HG03196 (cell line): ENCODE data around the gene ARMH1.
A peak's percentile ranks its signal among the peaks of the same experiment; 100 is the strongest.

ENCODE experiments used
- ATAC-seq: cut with Tn5 transposase; IDR thresholded peaks from one replicate; pipeline ENCODE4 v1.9.1; 2021; ENCODE audit not compliant: unreplicated experiment

ARMH1 gene

DNA sequence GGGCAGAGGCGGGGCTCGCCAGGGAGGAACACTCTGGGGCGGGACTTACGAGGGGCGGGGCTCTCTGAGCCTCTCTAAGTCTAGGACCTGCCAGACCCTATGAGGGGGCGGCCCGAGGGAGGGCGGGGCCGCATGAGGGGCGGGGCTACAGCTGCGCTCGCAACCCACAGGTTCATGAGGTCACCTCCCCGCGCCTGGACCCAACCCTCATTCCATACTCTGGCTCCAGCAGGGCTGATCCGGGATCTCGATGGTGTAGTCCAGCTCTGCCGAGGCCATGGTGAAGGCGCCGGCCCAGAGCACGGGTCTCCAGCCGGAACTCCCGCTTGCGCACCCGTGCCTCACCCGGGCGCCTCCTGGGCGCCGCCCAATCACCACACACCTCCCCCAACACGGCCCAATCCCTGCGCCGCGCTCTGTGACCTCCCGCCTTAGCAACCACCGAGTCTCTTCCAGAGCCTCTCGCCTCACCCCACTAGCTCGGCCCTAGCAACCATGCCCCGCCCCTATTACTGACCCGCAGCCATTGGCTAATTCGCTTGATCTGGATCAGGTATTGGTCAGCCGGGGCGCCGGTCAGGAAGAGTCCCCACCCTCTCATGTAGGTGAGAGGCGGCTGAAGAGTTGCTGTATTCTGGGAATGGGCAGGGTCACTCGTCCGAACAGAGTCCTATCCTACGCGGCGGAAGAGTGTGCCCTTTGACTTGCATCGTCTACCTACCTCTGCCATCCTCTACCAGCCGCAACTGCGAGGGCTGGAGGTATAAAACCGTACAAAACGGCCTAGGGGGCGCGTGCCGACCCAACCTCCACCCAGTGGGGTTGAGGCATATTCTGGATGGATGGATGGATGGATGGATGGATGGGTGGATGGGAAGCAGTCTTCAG is at the start of gene ARMH1, which contains the start of gene TMEM53:
Gene ARMH1 (plus strand): TSS at position 602 of the 888 bp plus-strand sequence. CDS start 14,984 bp downstream, outside the sequence.
Gene TMEM53 (minus strand): TSS at position 369 of the 888 bp plus-strand sequence. CDS start 90 bp downstream, at position 279.
- ATAC-seq = peak; percentile 89

- ATAC-seq = no peak
These were observed 49.2 kb upstream of the ARMH1 start for GRCh38 chr1:44625348-44625747.

GRCh38 chr1:44628962-44629756 is 45.4 kb upstream of the ARMH1 start:
- ATAC-seq = no peak

- ATAC-seq = no peak
These were observed 44.4 kb upstream of the ARMH1 start for GRCh38 chr1:44630116-44630515.

- ATAC-seq = no peak
These were observed 43.2 kb upstream of the ARMH1 start for GRCh38 chr1:44631333-44631646.

DNA sequence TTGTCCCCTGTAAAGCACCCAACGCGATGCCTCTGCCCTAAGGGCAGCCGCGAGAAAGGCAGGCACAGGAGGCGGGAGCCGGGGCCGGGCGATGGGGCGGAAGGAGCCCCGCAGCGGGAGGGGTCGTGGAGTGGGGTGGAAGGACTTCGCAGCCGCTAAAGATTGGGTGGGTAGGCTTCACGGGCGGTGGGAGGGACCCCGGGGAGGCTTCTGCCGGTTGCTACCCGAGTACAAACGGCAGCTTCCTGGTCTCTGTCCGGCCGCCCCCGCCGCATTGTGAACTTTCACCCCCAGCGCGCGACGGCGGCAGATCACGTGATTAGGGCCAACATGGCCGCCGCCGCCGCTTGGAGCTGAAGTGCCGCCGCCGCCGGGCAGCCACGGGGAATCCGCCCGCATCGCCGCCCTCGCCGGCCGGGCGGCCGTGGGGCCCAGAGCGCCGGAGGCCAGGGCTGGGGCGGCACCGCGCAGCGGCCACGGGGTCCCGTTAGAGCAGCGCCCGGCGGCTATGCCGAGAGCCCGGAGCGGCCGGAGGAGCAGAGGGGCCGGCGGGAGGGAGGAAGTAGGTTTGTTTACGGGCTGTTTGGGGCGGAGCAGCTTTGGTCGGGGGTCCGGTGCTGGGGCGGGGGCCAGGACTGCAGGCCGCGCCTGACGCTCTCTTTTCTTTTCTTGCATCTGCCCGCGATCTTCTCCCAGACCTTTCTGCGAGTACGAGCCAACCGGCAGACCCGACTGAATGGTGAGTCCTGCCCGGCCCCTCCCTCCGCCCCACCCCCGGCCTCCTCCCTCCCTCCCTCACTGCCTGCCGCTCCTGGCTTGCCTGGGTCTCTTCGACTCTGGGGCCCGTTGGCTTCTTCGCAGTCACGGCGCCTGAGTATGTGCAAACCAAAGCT is 42.6 kb upstream of the ARMH1 start:
- peak; percentile 71 for ATAC-seq

GRCh38 chr1:44632598-44632997 is 41.9 kb upstream of the ARMH1 start:
- ATAC-seq = no peak

DNA sequence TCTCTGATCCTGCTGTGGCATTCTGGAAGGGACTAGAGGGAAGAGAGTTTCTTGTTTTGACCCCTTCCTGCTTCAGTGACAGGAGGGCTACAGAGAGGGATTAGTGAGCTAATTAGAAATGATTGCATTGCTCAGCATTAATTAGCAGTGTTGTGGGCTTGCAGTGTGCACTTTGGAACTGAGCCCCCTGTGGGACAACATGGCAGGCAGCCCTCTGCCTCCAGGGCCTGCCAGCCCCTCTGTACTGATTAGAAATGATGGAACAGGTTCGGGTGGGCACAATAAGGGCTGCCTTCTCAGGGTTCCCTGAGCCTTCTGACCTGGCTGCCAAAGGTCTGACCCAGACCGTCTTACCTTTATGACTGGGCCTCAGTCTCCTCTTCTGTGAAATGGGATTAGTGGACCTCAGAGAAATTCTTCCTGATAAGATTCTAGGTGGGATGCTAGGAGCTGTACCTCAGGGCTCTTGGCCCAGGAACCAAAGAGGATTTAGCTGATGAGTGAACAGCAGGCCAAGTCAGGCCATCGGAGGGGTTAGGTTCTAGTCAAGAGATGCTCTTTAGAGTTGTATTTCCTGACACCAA is 39.8 kb upstream of the ARMH1 start:
- no peak for ATAC-seq

- no peak for ATAC-seq
These were observed 39.1 kb upstream of the ARMH1 start for GRCh38 chr1:44635439-44635838.

- no peak for ATAC-seq
These were observed 38.3 kb upstream of the ARMH1 start for GRCh38 chr1:44636083-44636687.

- no peak for ATAC-seq
These were observed 37.6 kb upstream of the ARMH1 start for GRCh38 chr1:44636688-44637598.

DNA sequence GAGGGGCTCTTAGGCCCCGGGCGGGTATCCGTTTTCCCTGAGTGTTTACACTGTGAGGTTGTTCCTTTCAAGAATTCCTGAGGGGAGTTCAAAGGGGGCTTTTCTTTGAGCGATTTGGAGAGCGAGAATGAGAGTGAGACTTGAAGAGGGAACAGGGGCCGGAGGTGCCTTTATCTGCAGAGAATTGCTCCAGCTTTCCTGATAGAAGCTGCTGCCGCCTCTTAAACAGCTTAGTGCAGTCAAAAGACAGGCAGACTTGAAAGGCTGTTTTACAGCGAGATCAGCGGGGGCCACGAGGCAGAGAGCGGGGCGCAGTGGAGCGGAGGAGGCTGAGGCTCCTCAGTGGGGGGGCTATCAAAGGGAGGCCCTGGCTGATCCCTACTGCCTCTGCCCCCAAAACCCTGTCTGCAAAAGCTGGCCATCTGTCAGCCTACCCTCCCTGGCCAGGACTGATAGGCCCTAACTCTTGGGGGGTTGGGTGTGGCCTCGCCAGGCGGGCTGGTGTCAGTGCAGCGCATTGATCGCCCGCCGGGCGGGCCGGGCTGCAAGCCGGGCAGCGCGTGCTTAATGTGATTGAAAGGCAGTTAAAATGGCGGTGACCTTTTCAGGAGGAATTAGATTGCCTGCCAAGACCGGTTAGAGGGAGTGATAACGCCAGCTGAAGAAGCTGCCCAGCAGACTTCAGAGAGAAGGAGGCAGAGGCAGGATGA is 36.7 kb upstream of the ARMH1 start:
- ATAC-seq = no peak

DNA sequence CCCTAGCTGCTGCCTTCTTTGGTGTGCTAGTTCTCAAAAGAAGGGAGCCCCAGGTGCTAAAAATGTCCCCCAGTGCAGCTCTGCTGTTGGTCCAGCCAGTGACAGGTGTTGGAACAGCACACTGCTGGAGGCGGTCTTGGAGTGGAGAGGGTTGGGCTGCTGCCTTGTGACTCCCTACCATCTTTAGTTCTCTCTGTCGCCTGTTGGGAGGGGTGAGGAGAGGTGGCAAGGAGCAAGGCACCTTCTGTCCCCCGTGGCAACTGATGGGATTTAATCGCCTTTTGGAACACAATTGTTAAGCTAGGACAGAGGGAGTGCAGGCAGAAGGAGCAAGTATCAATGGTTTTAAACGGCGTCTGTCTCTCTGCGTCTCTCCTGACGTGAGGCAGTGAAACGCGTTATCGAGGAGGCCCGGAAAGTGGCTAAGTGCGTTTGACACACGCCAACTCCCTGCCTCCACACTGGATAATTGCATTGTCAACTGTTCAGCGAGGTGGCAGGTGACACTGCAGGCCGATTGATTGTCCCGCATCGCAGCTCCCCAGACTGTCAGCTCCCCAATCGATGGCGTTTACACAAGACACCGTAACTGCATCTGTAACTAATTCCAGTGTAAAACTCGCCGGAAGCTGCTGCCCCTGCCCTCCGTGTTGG is 34.2 kb upstream of the ARMH1 start:
- no peak for ATAC-seq

- ATAC-seq = no peak
These were observed 33.1 kb upstream of the ARMH1 start for GRCh38 chr1:44641126-44642102.

- no peak for ATAC-seq
These were observed 32.3 kb upstream of the ARMH1 start for GRCh38 chr1:44642255-44642654.

DNA sequence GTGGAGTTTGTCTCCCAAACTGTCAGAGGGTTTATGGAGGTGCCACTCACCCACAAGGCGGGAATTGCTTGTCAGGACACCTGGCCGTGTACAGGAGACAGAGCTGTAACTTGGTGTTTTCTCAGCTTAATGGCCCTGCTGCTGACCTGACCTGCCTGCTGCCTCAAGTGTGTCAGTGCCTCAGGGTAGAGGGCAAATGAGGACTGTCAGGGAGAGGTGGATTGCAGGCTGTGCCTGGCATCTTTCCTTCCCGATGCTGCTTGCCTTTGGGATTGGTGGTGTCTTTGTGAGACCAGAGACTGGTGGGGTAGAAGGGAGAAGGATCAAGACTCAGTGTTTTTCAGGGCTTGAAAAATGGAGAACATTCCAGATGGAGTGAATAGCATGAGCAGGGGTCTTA is 31.6 kb upstream of the ARMH1 start:
- no peak for ATAC-seq
